ENCODE measurements around the gene CAPS.
"Not testable (repeated sequence)": the region's sequence is repeated elsewhere in the genome, so short reads cannot be mapped to it uniquely, and the experiment has no call there.

CAPS gene

DNA sequence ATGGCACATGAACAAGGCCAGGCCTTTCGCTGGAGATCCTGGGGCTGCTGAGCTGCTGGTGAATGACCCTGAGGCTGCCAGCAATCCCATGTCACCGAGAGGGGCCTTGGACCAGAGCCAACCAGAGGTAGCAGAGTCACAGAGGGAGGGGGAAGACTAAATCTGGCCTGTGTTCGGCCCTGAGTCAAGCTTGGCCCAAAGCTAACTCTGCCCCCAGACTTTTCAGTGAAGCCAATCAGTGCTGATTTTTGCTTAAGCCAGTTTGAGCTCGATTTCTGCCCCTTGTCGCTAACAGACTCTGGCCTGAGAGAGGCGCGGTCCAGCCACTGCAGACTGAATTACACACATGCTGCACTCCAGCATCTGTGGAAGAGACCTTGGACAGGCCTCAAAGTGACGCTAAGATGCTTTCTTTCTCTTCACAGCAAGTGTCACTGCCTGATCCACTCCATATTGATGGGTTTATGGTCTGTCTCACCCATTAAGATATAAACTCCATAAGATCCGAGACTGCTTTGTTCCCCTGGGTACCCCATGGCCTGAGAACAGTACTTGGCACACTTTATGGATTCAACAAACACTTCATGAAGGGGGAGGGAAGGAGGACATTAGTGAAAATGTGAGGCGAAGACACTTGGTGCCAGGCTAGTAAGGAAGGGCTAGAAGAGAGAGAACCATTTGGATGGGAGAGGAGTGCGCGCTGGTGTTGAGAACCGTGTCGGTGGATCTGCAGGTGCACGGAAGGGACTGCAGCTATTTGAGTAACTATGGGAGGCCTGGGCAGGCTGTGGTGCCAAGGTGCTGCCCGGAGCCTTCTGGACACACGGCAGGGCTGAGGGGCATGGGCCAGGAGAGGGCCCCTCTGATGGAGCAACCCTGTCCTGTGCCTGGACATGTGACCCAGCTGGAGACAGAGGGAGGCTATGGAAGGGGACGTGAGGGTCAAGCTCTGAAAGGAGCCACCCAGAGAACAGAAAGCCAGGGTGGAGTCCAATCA, 46.2 kb downstream of the CAPS start:
- no peak for DNase-seq (ENCODE audit: low read depth)
- H3K4me3 ChIP-seq (ENCODE audit: control insufficient read depth, low read depth, low read length), result no peak overlapping the region
- TF ChIP-seq, protein P1, sequence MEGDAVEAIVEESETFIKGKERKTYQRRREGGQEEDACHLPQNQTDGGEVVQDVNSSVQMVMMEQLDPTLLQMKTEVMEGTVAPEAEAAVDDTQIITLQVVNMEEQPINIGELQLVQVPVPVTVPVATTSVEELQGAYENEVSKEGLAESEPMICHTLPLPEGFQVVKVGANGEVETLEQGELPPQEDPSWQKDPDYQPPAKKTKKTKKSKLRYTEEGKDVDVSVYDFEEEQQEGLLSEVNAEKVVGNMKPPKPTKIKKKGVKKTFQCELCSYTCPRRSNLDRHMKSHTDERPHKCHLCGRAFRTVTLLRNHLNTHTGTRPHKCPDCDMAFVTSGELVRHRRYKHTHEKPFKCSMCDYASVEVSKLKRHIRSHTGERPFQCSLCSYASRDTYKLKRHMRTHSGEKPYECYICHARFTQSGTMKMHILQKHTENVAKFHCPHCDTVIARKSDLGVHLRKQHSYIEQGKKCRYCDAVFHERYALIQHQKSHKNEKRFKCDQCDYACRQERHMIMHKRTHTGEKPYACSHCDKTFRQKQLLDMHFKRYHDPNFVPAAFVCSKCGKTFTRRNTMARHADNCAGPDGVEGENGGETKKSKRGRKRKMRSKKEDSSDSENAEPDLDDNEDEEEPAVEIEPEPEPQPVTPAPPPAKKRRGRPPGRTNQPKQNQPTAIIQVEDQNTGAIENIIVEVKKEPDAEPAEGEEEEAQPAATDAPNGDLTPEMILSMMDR (IDR thresholded peaks at IDR 0.05; ENCODE audit: control insufficient read depth, insufficient read depth, low read depth, low read length, missing control alignments), result no peak

DNA sequence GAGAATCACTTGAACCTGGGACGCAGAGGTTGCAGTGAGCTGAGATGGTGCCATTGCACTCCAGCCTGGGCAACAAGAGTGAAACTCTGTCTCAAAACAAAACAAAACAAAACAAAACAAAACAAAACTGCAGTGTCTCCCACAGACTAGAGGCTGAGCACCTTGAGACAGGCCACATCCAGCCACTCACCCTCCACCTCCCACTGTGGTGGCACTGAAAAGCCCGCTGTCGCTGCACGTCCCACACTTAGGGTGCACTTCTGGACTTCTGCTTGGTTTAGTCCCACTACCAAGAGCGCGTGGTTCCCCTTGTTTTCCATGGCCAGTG, 47.6 kb downstream of the CAPS start:
- not testable (repeated sequence) for H3K4me3 ChIP-seq (ENCODE audit: control insufficient read depth, low read depth, low read length); DNase-seq (ENCODE audit: low read depth)

DNA sequence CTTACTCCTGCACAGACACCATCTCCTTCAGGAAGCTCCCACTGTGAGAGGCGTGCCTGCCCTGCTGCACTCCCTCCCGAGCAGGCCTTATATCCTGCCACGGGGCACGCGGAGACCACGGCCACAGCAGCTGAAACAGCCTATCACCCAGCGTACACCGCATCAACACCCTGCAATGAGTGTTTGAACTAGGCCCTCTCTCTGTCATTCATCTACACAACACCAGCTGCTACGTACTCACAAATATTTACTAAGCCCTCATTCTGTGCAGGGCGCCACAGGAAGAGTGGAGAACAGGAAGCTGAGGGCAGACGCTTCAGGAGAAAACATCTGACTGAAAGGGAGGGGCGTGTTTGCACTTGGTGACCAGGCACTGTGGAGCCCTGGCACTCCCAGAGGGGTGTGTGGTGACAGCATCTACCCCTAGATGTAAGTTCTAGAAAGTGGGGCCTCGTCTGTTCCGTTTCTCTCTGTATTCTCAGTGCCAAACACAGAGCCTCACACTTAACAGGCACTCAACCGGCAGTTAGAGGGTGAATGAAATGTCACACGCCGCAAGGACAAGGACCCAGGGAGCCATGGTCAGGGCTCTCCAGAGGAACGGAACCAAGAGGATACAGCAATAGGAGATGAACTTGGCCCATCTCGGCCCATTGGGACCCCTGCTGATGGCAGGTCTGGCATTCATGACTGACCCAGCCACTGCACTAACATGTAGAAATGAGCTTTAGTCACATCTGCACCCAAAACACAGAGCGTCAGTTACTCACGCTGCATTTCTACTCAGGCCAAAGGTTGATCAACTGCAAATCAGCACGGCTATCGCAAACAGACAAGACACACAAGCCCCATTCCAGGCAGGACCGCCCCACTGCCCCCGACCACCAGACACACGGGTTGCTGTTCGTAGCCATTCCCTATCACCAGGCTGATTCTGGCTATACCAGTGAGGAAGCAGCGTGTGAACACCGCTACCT, 48.2 kb downstream of the CAPS start:
- DNase-seq (ENCODE audit: low read depth), result no peak
- no peak overlapping the region for H3K4me3 ChIP-seq (ENCODE audit: control insufficient read depth, low read depth, low read length)
- TF ChIP-seq, protein P1 (IDR thresholded peaks at IDR 0.05; ENCODE audit: control insufficient read depth, insufficient read depth, low read depth, low read length, missing control alignments), result no peak

DNA sequence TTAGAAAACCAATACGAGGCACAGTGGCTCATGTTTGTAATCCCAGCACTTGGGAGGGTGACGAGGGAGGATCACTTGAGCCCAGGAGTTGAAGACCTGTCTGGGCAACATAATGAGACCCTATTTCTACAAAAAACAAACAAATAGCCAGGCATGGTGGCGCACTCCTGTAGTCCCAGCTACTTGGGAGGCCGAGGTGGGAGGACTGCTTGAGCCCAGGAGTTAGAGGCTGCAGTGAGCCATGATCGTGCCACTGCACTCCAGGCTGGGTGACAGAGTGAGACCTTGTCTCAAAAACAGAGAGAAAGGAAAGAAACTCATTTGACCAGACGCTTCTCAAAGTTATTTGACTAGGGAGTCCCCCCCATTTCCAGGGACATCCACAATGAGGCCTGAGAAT, 49.2 kb downstream of the CAPS start:
- not testable (repeated sequence) for H3K4me3 ChIP-seq (ENCODE audit: control insufficient read depth, low read depth, low read length); DNase-seq (ENCODE audit: low read depth)

DNA sequence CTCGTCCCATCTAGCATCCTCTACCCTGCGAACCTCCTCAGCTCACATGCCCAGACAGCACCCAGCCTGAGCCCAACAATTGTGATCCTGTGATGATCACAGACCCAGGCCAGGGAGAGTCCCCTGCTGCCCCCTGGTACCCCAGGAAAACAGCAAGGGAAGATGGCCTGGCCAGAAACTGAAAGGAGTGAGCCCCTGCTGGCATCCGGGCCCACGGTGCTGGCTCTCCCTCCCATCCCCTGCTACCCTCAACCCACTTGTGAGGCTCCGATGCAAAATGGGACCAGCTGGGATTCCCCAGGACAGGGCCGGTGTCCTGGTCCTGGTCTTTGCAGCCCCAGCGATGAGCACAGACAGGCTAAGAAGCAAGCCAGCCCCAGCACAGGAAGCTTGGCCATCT, 49.8 kb downstream of the CAPS start:
- TF ChIP-seq, protein P1 (IDR thresholded peaks at IDR 0.05; ENCODE audit: control insufficient read depth, insufficient read depth, low read depth, low read length, missing control alignments), result no peak
- DNase-seq (ENCODE audit: low read depth), result no peak
- H3K4me3 ChIP-seq (ENCODE audit: control insufficient read depth, low read depth, low read length), result no peak overlapping the region

DNA sequence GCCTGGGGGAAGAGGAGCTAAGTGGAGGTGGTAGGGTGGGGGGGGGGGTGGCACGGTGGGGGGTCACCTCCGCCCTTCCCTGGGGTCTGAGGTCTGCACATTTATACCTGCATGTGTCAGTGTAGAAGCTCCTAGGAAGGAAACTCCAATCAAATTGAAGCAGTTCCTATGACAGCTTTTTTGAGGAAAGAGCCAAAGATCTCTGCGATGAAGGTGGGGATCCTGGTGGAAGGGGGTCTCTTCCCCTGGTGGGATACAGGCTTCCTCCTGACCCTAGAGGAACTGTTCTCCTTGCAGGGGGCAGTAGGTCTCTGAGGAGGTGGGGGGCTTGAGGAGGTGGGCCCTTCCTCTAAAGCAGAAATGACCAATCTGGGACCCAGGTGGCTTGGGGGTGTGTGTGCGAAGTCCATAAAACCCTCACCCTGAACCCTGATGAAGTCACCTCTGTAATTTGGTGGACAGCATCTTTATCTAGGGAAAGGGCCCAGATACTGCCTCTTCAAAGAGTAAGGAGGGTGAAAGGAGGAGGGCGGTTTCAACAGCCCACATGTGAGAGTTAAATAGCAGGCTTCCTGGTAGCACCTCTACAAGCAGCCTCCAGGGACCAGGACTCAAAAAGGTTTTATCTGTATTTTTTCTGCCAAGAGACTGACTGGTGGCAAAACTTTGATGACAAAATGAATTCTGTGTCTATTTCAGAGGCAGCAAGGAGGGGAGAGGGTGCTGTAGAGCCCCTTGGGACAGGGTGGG, 50.9 kb downstream of the CAPS start:
- DNase-seq (ENCODE audit: low read depth), result no peak
- no peak overlapping the region for H3K4me3 ChIP-seq (ENCODE audit: control insufficient read depth, low read depth, low read length)

More for the DNA sequence above, 50.9 kb downstream of the CAPS start:
- TF ChIP-seq, protein P1 (IDR thresholded peaks at IDR 0.05; ENCODE audit: control insufficient read depth, insufficient read depth, low read depth, low read length, missing control alignments), result no peak

Measured in AG09309 (cell line).